CD8-positive, alpha-beta memory T cell (primary cell): ENCODE measurements around the gene CCDC106. TPM values are rescaled to one million over a fixed set of nuclear protein-coding genes. Genes with fewer than 3 reads are reported as not detected.

Experiments used
- CTCF ChIA-PET: fragments of 350-600 bp; sonication (Branson Sonifier 250); formaldehyde crosslinking; loops from one replicate; lab custom pipeline; 2021; ENCODE audit warnings: antibody characterized with exemption; lab: Charles Lee
- POLR2A ChIA-PET: fragments of 350-600 bp; sonication (Branson Sonifier 250); formaldehyde crosslinking; loops from one replicate; lab custom pipeline; 2021; ENCODE audit warnings: antibody characterized with exemption; lab: Charles Lee
- DNase-seq, 5 donors: peaks; one replicate each; pipeline versions ENCODE4 v3.0.0 to v3.0.0-alpha.2; 2020 to 2022; ENCODE audit warnings: mixed read lengths in 1 of 5
- H3K27ac ChIP-seq: one replicate; pipeline ENCODE4 v1.7.0; 2013; ENCODE audit warnings: low read depth, mild to moderate bottlenecking, low read length, moderate library complexity
- H3K27me3 ChIP-seq: 2 replicates; pipeline ENCODE4 v1.7.0; 2013; ENCODE audit warnings: low read length, mild to moderate bottlenecking; ENCODE audit not compliant: insufficient read depth, poor library complexity, severe bottlenecking
- H3K36me3 ChIP-seq: 2 replicates; pipeline ENCODE4 v1.7.0; 2013; ENCODE audit warnings: mild to moderate bottlenecking, low read length, moderate library complexity; ENCODE audit not compliant: insufficient read depth
- H3K4me1 ChIP-seq: 2 replicates; pipeline ENCODE4 v1.7.0; 2013; ENCODE audit warnings: mild to moderate bottlenecking, low read length, moderate library complexity; ENCODE audit not compliant: insufficient read depth
- H3K4me3 ChIP-seq: 2 replicates; pipeline ENCODE4 v1.7.0; 2013; ENCODE audit warnings: mild to moderate bottlenecking, low read length
- H3K9me3 ChIP-seq: 2 replicates; pipeline ENCODE4 v1.7.0; 2013; ENCODE audit warnings: mild to moderate bottlenecking, low read length
- H3K27ac Mint-ChIP-seq, 8 donors: one replicate each; pipeline ENCODE4 v1.8.0; 2020 to 2021; ENCODE audit warnings: mixed read lengths in 8 of 8, mild to moderate bottlenecking in 6 of 8, inconsistent platforms in 3 of 8, moderate library complexity in 3 of 8
- H3K27me3 Mint-ChIP-seq, 2 donors: one replicate each; pipeline ENCODE4 v1.8.0; 2020 to 2021; ENCODE audit warnings: mixed read lengths in 2 of 2, mild to moderate bottlenecking in 1 of 2, moderate library complexity in 1 of 2
- H3K36me3 Mint-ChIP-seq, 3 donors: one replicate each; pipeline ENCODE4 v1.8.0; 2020 to 2021; ENCODE audit warnings: mixed read lengths in 3 of 3, inconsistent platforms in 1 of 3, mild to moderate bottlenecking in 1 of 3
- H3K4me1 Mint-ChIP-seq, 3 donors: one replicate each; pipeline ENCODE4 v1.8.0; 2020 to 2021; ENCODE audit warnings: mixed read lengths in 3 of 3, inconsistent platforms in 1 of 3, mild to moderate bottlenecking in 1 of 3
- H3K4me3 Mint-ChIP-seq, 7 donors: one replicate each; pipeline ENCODE4 v1.8.0; 2020 to 2021; ENCODE audit warnings: mixed read lengths in 7 of 7, mild to moderate bottlenecking in 6 of 7, moderate library complexity in 4 of 7, inconsistent platforms in 2 of 7
- H3K9me3 Mint-ChIP-seq, 5 donors: one replicate each; pipeline ENCODE4 v1.8.0; 2020 to 2022; ENCODE audit warnings: mixed read lengths in 5 of 5, mild to moderate bottlenecking in 3 of 5, moderate library complexity in 2 of 5, inconsistent platforms in 1 of 5
- polyA plus RNA-seq: library from polyadenylated mRNA; unstranded; fragments of 300-500 nt; fragmentation: Illumina TruSeq; gene quantifications from one replicate; pipeline ENCODE4 v1.2.3, GENCODE V29; 2021
- total RNA-seq, 2 experiments: library from RNA; stranded (reverse); gene quantifications; one replicate each; pipeline ENCODE4 v1.2.3, GENCODE V29; 2021

CCDC106 gene
- total and polyA plus RNA-seq, 3 experiments from 2014 or later, result 0.54 to 2.2 (median 2.0) TPM

DNA sequence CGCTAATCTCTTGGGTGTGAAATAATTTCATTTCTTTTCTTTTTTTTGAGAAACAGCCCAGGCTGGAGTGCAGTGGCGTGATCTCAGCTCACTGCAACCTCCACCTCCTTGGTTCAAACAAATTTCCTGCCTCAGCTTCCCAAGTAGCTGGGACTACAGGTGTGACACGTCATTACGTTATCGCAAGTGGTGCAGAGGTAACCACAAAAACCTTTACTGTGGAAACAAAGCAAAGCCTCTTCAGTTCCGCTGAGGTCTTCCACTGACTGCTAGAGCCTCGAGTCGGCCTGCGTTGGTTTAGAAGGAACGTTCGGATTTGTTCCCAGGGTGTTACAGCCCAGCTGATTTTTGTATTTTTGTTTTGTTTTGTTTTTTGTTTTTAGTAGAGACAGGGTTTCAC, 21.7 kb upstream of the CCDC106 start:
- H3K4me3 Mint-ChIP-seq, result peak overlapping the region; percentile 71 to 85 (median 77)
- H3K36me3 Mint-ChIP-seq, result peaks cover 0 to 2% (median 1%) of the 10 kb centered on the region in 3 donors
- DNase-seq, result peak in 4 of 5 donors; percentile 51 to 87 (median 80)
- CTCF ChIA-PET, result interaction anchor here (0.9 to 6.5 kb wide), 7 partner anchors 20 to 486 kb away, joined by 3 to 67 read pairs (median 13); partner anchors contain the start of genes FIZ1, ZNF524 and ZNF865
- H3K27ac Mint-ChIP-seq, result peak overlapping the region; percentile 85 to 96 (median 92)
- Histone ChIP-seq H3K4me1 (peaks cover 37% of the 10 kb centered on the region), H3K36me3 (no peaks in the 10 kb centered on the region), H3K4me3 (peak overlapping the region; percentile 21), H3K9me3 (no peaks in the 10 kb centered on the region), H3K27ac (no peak overlapping the region), H3K27me3 (no peaks in the 10 kb centered on the region)
- H3K4me1 Mint-ChIP-seq, result peaks cover 30 to 45% (median 45%) of the 10 kb centered on the region in 3 donors
- POLR2A ChIA-PET, result interaction anchor here (0.6 to 3.3 kb wide), 6 partner anchors 16 to 150 kb away, joined by 3 to 34 read pairs (median 4); partner anchors contain the start of genes FIZ1, U2AF2 and ZNF628
- no peaks in the 10 kb centered on the region for H3K9me3 Mint-ChIP-seq
- H3K27me3 Mint-ChIP-seq, result no peaks in the 10 kb centered on the region

DNA sequence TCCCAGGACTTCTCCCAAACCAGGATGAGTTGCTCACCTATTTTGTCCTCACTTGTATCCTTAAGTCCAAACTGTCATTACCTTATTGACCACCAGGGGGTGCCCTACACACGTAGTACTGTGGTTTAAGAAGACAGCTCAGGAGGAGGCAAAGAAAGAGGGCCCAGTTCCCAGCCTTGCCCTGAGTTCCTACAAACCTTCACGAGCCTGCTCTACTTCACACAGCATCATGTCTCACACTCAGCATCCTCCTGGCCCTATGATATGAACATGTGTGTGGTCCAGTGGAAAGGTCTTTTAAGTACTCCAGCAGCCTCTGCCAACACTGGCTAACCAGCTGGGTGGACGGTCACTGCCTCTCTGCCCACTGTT, 15.6 kb upstream of the CCDC106 start:
- Mint-ChIP-seq H3K36me3 (peaks cover 0 to 22% (median 2%) of the 10 kb centered on the region in 3 donors), H3K27ac (peak overlapping the region in 7 of 8 donors; percentile 6 to 83 (median 57)), H3K4me3 (peak overlapping the region in 4 of 7 donors; percentile 2 to 69 (median 36)), H3K27me3 (peaks cover 0 to 7% of the 10 kb centered on the region in 2 donors), H3K9me3 (no peaks in the 10 kb centered on the region), H3K4me1 (peaks cover 38 to 49% (median 47%) of the 10 kb centered on the region in 3 donors)
- peak; percentile 81 to 92 (median 87) for DNase-seq
- H3K4me3 ChIP-seq, result no peak overlapping the region
- no peaks in the 10 kb centered on the region for H3K36me3 ChIP-seq
- no peaks in the 10 kb centered on the region for H3K27me3 ChIP-seq
- POLR2A ChIA-PET, result interaction anchor here (0.7 to 2.7 kb wide), 4 partner anchors 8 to 33 kb away, joined by 3 to 22 read pairs (median 6); partner anchors contain the start of genes FIZ1, ZNF524 and ZNF784
- H3K27ac ChIP-seq, result no peak overlapping the region
- H3K9me3 ChIP-seq, result no peaks in the 10 kb centered on the region
- peaks cover 43% of the 10 kb centered on the region for H3K4me1 ChIP-seq
- CTCF ChIA-PET, result interaction anchor here (0.8 to 5.4 kb wide), 26 partner anchors 8 to 492 kb away, joined by 3 to 74 read pairs (median 8); partner anchors contain the start of genes CCDC106, NAT14, U2AF2 and ZNF579

DNA sequence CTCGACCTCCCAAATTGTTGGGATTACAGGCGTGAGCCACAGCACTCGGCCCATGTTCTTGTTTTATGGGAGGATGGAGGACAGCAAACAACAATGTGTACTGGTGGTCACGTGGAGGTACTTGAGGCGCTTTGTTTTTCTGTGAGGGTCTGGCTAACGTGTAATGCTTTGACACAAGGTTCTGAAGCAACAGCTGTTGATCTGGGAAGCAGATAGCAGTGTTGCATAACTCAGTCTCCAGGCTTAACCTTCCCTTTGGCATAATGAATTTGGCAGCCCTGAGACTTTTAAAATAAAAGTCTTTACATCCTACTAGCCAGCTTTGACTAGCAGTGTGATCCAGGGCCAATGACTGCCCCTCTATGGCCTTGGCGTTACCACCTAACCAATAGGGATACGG, 14.2 kb upstream of the CCDC106 start:
- H3K9me3 Mint-ChIP-seq, result no peaks in the 10 kb centered on the region
- DNase-seq, result no peak
- H3K27ac Mint-ChIP-seq, result peak overlapping the region in 2 of 8 donors; percentile 77 to 98
- H3K27me3 Mint-ChIP-seq, result peaks cover 0 to 7% of the 10 kb centered on the region in 2 donors
- POLR2A ChIA-PET, result interaction anchor here (0.6 to 3.1 kb wide), 6 partner anchors 10 to 332 kb away, joined by 3 to 22 read pairs (median 6); partner anchors contain the start of genes CCDC106, ZNF628 and ZNF784
- peak overlapping the region in 3 of 7 donors; percentile 42 to 99 (median 57) for H3K4me3 Mint-ChIP-seq
- CTCF ChIA-PET, result interaction anchor here (0.7 to 5.4 kb wide), 13 partner anchors 9 to 494 kb away, joined by 3 to 74 read pairs (median 22); partner anchors contain the start of genes CCDC106, U2AF2, ZNF579 and ZNF784
- no peaks in the 10 kb centered on the region for H3K9me3 ChIP-seq
- peaks cover 45 to 57% (median 51%) of the 10 kb centered on the region in 3 donors for H3K4me1 Mint-ChIP-seq
- H3K36me3 Mint-ChIP-seq, result peaks cover under 1 to 29% (median 6%) of the 10 kb centered on the region in 3 donors
- no peaks in the 10 kb centered on the region for H3K36me3 ChIP-seq
- peaks cover 50% of the 10 kb centered on the region for H3K4me1 ChIP-seq
- H3K27ac ChIP-seq, result no peak overlapping the region
- no peak overlapping the region for H3K4me3 ChIP-seq
- H3K27me3 ChIP-seq, result no peaks in the 10 kb centered on the region

DNA sequence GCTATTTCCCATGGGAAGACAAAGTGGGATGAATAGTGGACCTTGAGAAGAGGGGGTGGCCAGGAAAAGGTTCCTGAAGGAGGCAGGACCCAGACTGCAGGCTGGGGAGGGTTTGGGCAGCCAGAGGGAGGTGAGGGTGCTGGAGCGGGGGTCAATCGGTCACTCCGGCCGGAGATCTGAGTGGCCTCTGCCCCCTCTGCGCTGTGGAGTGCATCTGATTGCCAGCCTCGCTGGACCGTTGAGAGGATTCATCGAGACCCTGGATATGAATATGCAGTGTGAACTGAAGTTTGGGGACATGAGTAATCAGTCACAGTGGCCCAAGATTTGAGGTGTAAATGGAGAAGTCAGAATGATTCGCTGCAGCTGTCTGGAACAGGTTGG, 12.7 kb upstream of the CCDC106 start:
- Histone ChIP-seq H3K27ac (peak overlapping the region; percentile 100), H3K27me3 (no peaks in the 10 kb centered on the region), H3K4me1 (peaks cover 56% of the 10 kb centered on the region), H3K36me3 (no peaks in the 10 kb centered on the region), H3K4me3 (peak overlapping the region; percentile 91), H3K9me3 (no peaks in the 10 kb centered on the region)
- Mint-ChIP-seq H3K27me3 (peaks cover 0 to 7% of the 10 kb centered on the region in 2 donors), H3K27ac (peak overlapping the region; percentile 98 to 100 (median 100)), H3K9me3 (no peaks in the 10 kb centered on the region), H3K4me3 (peak overlapping the region; percentile 91 to 100 (median 99)), H3K4me1 (peaks cover 51 to 70% (median 62%) of the 10 kb centered on the region in 3 donors), H3K36me3 (peaks cover 3 to 32% (median 8%) of the 10 kb centered on the region in 3 donors)
- CTCF ChIA-PET, result interaction anchor here (2.8 to 5.4 kb wide), 4 partner anchors 10 to 120 kb away, joined by 8 to 74 read pairs (median 25); partner anchors contain the start of genes U2AF2 and ZNF784
- POLR2A ChIA-PET, result interaction anchor here (0.6 to 3.1 kb wide), 13 partner anchors 11 to 678 kb away, joined by 3 to 22 read pairs (median 5); partner anchors contain the start of genes CCDC106, FIZ1, TMEM238 and U2AF2
- no peak for DNase-seq

DNA sequence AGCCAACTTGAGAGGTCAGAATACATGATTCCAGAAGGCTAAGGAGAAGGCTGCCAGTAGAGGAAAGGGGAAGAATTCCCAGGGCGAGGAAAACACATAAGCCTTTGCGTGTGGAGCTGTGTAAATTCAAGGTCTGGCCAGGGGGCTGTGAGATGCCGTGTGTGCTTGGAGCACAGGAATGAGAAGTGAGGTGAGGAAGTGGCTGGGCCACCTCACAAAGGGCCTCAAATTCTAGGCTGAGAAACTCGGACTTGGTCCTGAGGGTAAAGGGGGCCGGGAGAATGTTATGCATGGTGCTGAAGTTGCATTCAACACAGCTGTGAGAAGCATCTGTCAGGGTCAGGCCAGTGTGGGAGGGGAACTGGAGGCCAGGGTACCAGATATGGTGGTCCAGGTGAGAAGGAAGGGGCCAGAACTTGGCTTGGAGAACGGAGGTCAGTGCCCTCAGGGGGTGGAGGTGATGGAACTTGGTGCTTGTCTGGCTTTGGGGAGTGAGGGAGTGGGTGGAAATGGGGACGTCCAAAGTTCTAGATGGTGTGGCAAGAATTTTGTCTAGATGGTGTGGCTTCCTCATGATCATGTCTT, 12.1 kb upstream of the CCDC106 start:
- CTCF ChIA-PET, result interaction anchor here (1.3 to 3.6 kb wide), 4 partner anchors 8 to 19 kb away, joined by 3 to 22 read pairs (median 13); partner anchors contain the start of genes CCDC106 and U2AF2
- H3K4me1 ChIP-seq, result peaks cover 59% of the 10 kb centered on the region
- peak overlapping the region; percentile 98 to 100 (median 100) for H3K27ac Mint-ChIP-seq

DNA sequence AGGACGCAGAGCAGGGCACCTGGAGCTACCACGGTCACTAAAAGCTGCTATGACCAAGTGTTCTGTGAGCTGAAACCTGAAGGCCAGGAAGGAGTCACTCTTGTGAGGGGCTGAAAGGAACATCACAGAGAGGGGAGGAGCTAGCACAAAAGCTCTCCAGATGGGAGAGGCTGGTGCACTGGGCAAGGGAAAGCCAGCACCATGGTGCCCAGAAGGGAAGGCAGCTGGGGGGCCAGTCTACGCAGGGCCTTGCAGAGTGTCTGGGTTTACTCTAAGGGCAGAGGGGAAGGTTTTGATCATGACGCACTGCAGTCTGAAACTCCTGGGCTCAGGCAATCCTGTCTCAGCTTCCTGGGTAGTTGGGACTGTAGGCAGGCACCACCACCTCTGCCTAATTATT, 11.3 kb upstream of the CCDC106 start:
- Mint-ChIP-seq H3K4me1 (peaks cover 55 to 75% (median 66%) of the 10 kb centered on the region in 3 donors), H3K9me3 (no peaks in the 10 kb centered on the region), H3K27me3 (peaks cover 0 to 7% of the 10 kb centered on the region in 2 donors), H3K36me3 (peaks cover 3 to 34% (median 8%) of the 10 kb centered on the region in 3 donors), H3K4me3 (peak overlapping the region; percentile 91 to 100 (median 99)), H3K27ac (peak overlapping the region; percentile 98 to 100 (median 100))
- H3K27ac ChIP-seq, result no peak overlapping the region
- DNase-seq, result no peak
- no peaks in the 10 kb centered on the region for H3K36me3 ChIP-seq
- CTCF ChIA-PET, result interaction anchor here (1.2 to 2.8 kb wide), 5 partner anchors 9 to 18 kb away, joined by 3 to 18 read pairs (median 3); partner anchors contain the start of genes CCDC106 and U2AF2
- POLR2A ChIA-PET, result interaction anchor here (1.1 to 3.1 kb wide), 4 partner anchors 11 to 37 kb away, joined by 3 to 12 read pairs (median 5); partner anchors contain the start of genes CCDC106, FIZ1, U2AF2 and ZNF524
- peaks cover 58% of the 10 kb centered on the region for H3K4me1 ChIP-seq
- no peaks in the 10 kb centered on the region for H3K27me3 ChIP-seq
- no peaks in the 10 kb centered on the region for H3K9me3 ChIP-seq
- peak overlapping the region; percentile 91 for H3K4me3 ChIP-seq

More for the DNA sequence above, 12.1 kb upstream of the CCDC106 start:
- Histone ChIP-seq H3K4me3 (peak overlapping the region; percentile 91), H3K9me3 (no peaks in the 10 kb centered on the region), H3K36me3 (no peaks in the 10 kb centered on the region), H3K27ac (peak overlapping the region; percentile 100), H3K27me3 (no peaks in the 10 kb centered on the region)
- Mint-ChIP-seq H3K9me3 (no peaks in the 10 kb centered on the region), H3K4me1 (peaks cover 54 to 73% (median 66%) of the 10 kb centered on the region in 3 donors), H3K36me3 (peaks cover 3 to 32% (median 8%) of the 10 kb centered on the region in 3 donors), H3K4me3 (peak overlapping the region; percentile 91 to 100 (median 99)), H3K27me3 (peaks cover 0 to 7% of the 10 kb centered on the region in 2 donors)
- DNase-seq, result no peak
- POLR2A ChIA-PET, result interaction anchor here (0.7 to 3.1 kb wide), 5 partner anchors 12 to 355 kb away, joined by 3 to 12 read pairs (median 5); partner anchors contain the start of genes CCDC106, FIZ1 and U2AF2

DNA sequence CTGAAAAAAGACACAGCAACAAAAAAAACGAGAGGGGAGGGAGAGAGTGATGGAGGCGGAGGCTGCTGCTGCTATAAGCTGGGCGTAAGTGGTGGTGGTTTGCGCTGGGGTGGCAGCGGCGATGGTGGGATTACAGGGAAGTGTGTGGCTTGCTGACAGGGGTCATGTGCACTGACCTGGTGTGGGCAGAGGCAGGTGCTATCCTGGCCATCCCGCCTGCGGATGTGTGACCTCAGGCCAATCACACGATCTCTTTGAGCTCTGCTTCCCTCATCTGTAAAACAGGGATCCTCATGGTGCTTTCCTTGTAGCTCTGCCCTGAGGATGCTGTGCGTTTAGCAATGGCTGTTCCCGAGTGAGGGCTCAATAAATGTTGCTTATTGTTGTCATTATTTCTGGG, 10.5 kb upstream of the CCDC106 start:
- peaks cover 0 to 5% of the 10 kb centered on the region in 2 donors for H3K27me3 Mint-ChIP-seq
- CTCF ChIA-PET, result interaction anchor here (0.9 to 2.8 kb wide), 6 partner anchors 10 to 31 kb away, joined by 3 to 18 read pairs (median 4); partner anchors contain the start of genes CCDC106 and U2AF2
- DNase-seq, result no peak
- Histone ChIP-seq H3K36me3 (no peaks in the 10 kb centered on the region), H3K27me3 (no peaks in the 10 kb centered on the region), H3K4me3 (no peak overlapping the region), H3K27ac (no peak overlapping the region), H3K4me1 (peaks cover 50% of the 10 kb centered on the region), H3K9me3 (no peaks in the 10 kb centered on the region)
- H3K27ac Mint-ChIP-seq, result peak overlapping the region in 7 of 8 donors; percentile 15 to 98 (median 84)
- POLR2A ChIA-PET, result interaction anchor here (1.2 to 1.7 kb wide), 2 partner anchors 19 to 38 kb away, joined by 5 to 8 read pairs; partner anchors contain the start of genes FIZ1 and ZNF524
- peak overlapping the region; percentile 3 to 100 (median 55) for H3K4me3 Mint-ChIP-seq
- H3K9me3 Mint-ChIP-seq, result no peaks in the 10 kb centered on the region
- H3K36me3 Mint-ChIP-seq, result peaks cover 3 to 34% (median 8%) of the 10 kb centered on the region in 3 donors
- H3K4me1 Mint-ChIP-seq, result peaks cover 55 to 74% (median 64%) of the 10 kb centered on the region in 3 donors
